Breast epithelium (tissue), 4 donors: ENCODE results near the gene C5AR1. TPM values are rescaled to one million over a fixed set of nuclear protein-coding genes. Genes with fewer than 3 reads are reported as not detected.
"Not testable (repeated sequence)": the region's sequence is repeated elsewhere in the genome, so short reads cannot be mapped to it uniquely, and the experiment has no call there.

Experiments used
- DNase-seq, 2 donors: peaks; one replicate each; pipeline ENCODE4 v3.0.0-alpha.2; 2019; ENCODE audit warnings: low spot score in 2 of 2
- H3K27ac ChIP-seq, 2 donors: fragments of 200-600 bp; sonication (generic) in 1 of 2; one replicate each; pipeline ENCODE4 v1.5.1; 2016 to 2019; ENCODE audit warnings: mild to moderate bottlenecking in 1 of 2
- H3K27me3 ChIP-seq, 2 donors: fragments of 200-600 bp; sonication (generic) in 1 of 2; one replicate each; pipeline versions ENCODE4 v1.5.1 to v1.6.0; 2017 to 2019; ENCODE audit warnings: control low read depth in 1 of 2, mild to moderate bottlenecking in 1 of 2
- H3K36me3 ChIP-seq: fragments of 200-600 bp; one replicate; pipeline ENCODE4 v1.5.1; 2019
- H3K4me1 ChIP-seq, 2 donors: fragments of 200-600 bp; sonication (generic); one replicate each; pipeline ENCODE4 v1.5.1; 2016 to 2019; ENCODE audit warnings: control low read depth in 1 of 2
- H3K4me3 ChIP-seq, 3 donors: fragments of 200-600 bp; sonication (generic); 1 replicate in 2 of 3; 2 replicates in 1 of 3; pipeline ENCODE4 v1.5.1; 2016 to 2019; ENCODE audit warnings: mild to moderate bottlenecking in 3 of 3, moderate library complexity in 2 of 3
- H3K9me3 ChIP-seq, 2 donors: fragments of 200-600 bp; sonication (generic) in 1 of 2; one replicate each; pipeline ENCODE4 v1.5.1; 2016 to 2019; ENCODE audit warnings: control low read depth in 1 of 2
- CTCF ChIP-seq, 3 donors: fragments of 450-650 bp; IDR thresholded peaks; one replicate each; pipeline ENCODE4 v1.5.1; 2016 to 2017; ENCODE audit warnings: antibody characterized with exemption in 3 of 3, mild to moderate bottlenecking in 3 of 3, moderate library complexity in 3 of 3
- POLR2A ChIP-seq: fragments of 450-650 bp; IDR thresholded peaks from one replicate; pipeline ENCODE4 v1.6.1; 2016; ENCODE audit warnings: antibody characterized with exemption, mild to moderate bottlenecking, moderate library complexity
- POLR2AphosphoS5 ChIP-seq, 3 donors: sonication (generic); formaldehyde crosslinking; IDR thresholded peaks; one replicate each; pipeline ENCODE4 v1.6.1; 2017; ENCODE audit warnings: antibody characterized with exemption in 3 of 3
- intact Hi-C: fragments of 100-400 bp; cut with DNase I; formaldehyde crosslinking; loops from one replicate; pipeline ENCODE4 v1.15.1; 2023; ENCODE audit warnings: low total_unique reads
- total RNA-seq, 3 donors: library from RNA; depleted of rRNA; stranded (reverse); fragments of >200 nt; gene quantifications; one replicate each; pipeline ENCODE4 v1.1.0, GENCODE V29; 2016

Gene C5AR1
- total RNA-seq, 3 donors from 2014 or later: 7.5 to 20.0 (median 10.8) TPM

GRCh38 chr19:47362321-47362720, 52.7 kb downstream of the C5AR1 start:
- no peaks in the 10 kb centered on the region for H3K4me1 ChIP-seq
- DNase-seq: no peak
- intact Hi-C loops: no loop called here
- no peak overlapping the region for H3K4me3 ChIP-seq
- H3K9me3 ChIP-seq: no peaks in the 10 kb centered on the region
- H3K27me3 ChIP-seq: no peaks in the 10 kb centered on the region
- no peak overlapping the region for H3K27ac ChIP-seq
- H3K36me3 ChIP-seq: peaks cover 5% of the 10 kb centered on the region
- TF ChIP-seq POLR2AphosphoS5 (IDR thresholded peaks at IDR 0.05) (no peak), CTCF (IDR thresholded peaks at IDR 0.05) (no peak), POLR2A (no peak)

DNA sequence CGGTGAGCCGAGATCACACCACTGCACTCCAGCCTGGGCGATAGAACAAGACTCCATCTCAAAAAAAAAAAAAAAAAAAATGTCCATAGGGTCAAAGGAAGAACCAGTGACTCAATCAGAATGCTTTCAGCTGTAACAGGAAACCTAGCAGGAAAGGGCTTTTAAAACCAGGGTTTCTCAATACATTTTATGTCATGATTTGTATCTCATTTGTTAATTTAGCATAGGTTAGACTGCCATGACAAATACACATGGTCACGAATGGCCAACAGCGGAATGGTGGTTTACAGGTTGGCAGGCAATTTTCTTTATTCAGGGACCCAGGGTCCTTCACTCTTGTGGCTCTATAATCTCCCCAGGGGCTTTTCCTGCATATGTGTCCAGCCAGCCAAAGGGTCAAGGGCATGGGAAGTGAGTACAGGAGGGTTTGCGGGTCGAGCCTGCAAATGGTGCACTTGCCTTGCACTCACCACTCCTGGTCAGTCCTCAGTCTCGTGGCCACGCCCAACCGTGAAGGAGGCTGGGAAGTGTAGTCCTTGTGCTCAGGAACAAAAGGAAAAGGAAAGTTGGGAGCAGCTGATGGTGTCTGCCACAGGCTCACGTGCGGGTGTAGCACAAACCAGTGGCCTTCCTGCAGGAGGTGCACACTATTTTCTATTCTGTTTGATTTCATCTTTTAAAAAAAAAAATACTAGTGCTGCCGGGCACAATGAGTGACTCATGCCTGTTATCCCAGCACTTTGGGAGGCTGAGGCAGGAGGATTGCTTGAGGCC, 54.3 kb downstream of the C5AR1 start:
- no peaks in the 10 kb centered on the region for H3K27me3 ChIP-seq

GRCh38 chr19:47365455-47365854, 55.8 kb downstream of the C5AR1 start:
- H3K27ac ChIP-seq, H3K4me3 ChIP-seq, DNase-seq, intact Hi-C loops, H3K4me1 ChIP-seq, H3K36me3 ChIP-seq, H3K27me3 ChIP-seq, H3K9me3 ChIP-seq: not testable (repeated sequence)

More for the DNA sequence above, 54.3 kb downstream of the C5AR1 start:
- intact Hi-C loops: no loop called here
- no peaks in the 10 kb centered on the region for H3K4me1 ChIP-seq
- TF ChIP-seq POLR2AphosphoS5 (IDR thresholded peaks at IDR 0.05): no peak
- TF ChIP-seq CTCF (IDR thresholded peaks at IDR 0.05): no peak
- TF ChIP-seq POLR2A: no peak
- H3K36me3 ChIP-seq: no peaks in the 10 kb centered on the region
- no peak for DNase-seq
- H3K9me3 ChIP-seq: no peaks in the 10 kb centered on the region
- H3K27ac ChIP-seq: no peak overlapping the region
- H3K4me3 ChIP-seq: no peak overlapping the region

DNA sequence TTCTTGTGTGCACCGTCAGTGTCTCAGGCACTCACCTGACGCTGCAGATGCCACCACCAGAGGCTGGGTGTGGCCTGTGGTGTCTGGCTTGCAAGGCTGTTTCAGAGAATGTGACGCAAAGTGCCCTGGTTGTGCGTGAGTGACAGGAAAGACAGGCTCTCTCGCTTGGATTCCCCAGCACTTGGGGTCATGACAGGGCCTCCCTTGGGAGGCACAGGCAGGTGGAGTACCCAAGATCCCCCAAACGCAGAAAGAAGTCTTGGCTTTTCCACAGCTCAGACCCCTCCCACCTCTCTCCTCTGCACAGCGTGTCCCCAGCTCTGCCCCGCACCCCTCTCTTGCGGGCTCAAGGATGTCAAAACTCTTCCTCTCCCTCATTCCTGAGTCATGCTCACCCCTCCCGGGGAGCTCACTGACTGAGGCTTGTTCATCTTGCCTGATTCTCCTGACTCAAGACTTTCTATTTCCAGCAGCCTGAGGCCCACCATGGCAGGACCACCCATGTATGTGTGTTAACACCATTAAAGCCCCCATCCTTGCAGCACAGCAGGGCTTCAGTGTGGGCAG, 60.5 kb downstream of the C5AR1 start:
- Histone ChIP-seq H3K27me3 (no peaks in the 10 kb centered on the region), H3K4me1 (no peaks in the 10 kb centered on the region), H3K27ac (no peak overlapping the region), H3K9me3 (no peaks in the 10 kb centered on the region), H3K36me3 (peaks cover 11% of the 10 kb centered on the region), H3K4me3 (no peak overlapping the region)
- no peak for DNase-seq
- intact Hi-C loops: no loop called here
- TF ChIP-seq POLR2AphosphoS5 (IDR thresholded peaks at IDR 0.05): no peak
- no peak for TF ChIP-seq POLR2A
- no peak for TF ChIP-seq CTCF (IDR thresholded peaks at IDR 0.05)

GRCh38 chr19:47371261-47371660, 61.6 kb downstream of the C5AR1 start:
- no peak for DNase-seq
- no peaks in the 10 kb centered on the region for H3K9me3 ChIP-seq
- intact Hi-C loops: no loop called here
- peaks cover 21% of the 10 kb centered on the region for H3K36me3 ChIP-seq
- no peak for TF ChIP-seq CTCF (IDR thresholded peaks at IDR 0.05)
- no peak for TF ChIP-seq POLR2AphosphoS5 (IDR thresholded peaks at IDR 0.05)
- TF ChIP-seq POLR2A: no peak
- no peak overlapping the region for H3K4me3 ChIP-seq
- H3K4me1 ChIP-seq: no peaks in the 10 kb centered on the region
- H3K27me3 ChIP-seq: no peaks in the 10 kb centered on the region
- no peak overlapping the region for H3K27ac ChIP-seq

Other genes starting within 250 kb of the C5AR1 start
- 10 to 100 TPM; 17.7 to 23.4 (median 19.5) TPM for gene ZC3H4, start 196.1 kb upstream of the C5AR1 start, total RNA-seq
- gene SAE1, start 179.0 kb upstream of the C5AR1 start, total RNA-seq: 10 to 100 TPM; 44.6 to 61.4 (median 55.7) TPM
- 1 to 10 TPM; 4.5 to 7.5 (median 6.4) TPM for gene BBC3, start 78.7 kb upstream of the C5AR1 start, total RNA-seq
- 10 to 100 TPM in 2 of 3 donors, 1 to 10 TPM in 1; 9.4 to 15.1 (median 14.8) TPM for gene CCDC9, start 53.3 kb upstream of the C5AR1 start, total RNA-seq
- 10 to 100 TPM in 1 of 3 donors, 1 to 10 TPM in 2; 5.3 to 10.5 (median 7.2) TPM for gene INAFM1, start 35.0 kb upstream of the C5AR1 start, total RNA-seq
- gene C5AR2, start 22.3 kb downstream of the C5AR1 start, total RNA-seq: 1 to 10 TPM; 2.9 to 8.8 (median 6.6) TPM
- 10 to 100 TPM in 2 of 3 donors, 1 to 10 TPM in 1; 6.2 to 20.6 (median 20.5) TPM for gene DHX34, start 39.5 kb downstream of the C5AR1 start, total RNA-seq
- 10 to 100 TPM; 13.1 to 41.6 (median 17.1) TPM for gene MEIS3, start 109.7 kb downstream of the C5AR1 start, total RNA-seq
- gene SLC8A2, start 162.0 kb downstream of the C5AR1 start, total RNA-seq: under 1 TPM in 2 of 3 donors, not detected in 1; under 0.01 to 0.29 TPM
- gene KPTN, start 174.4 kb downstream of the C5AR1 start, total RNA-seq: 1 to 10 TPM; 4.6 to 6.6 (median 6.3) TPM
- 100 to 1,000 TPM in 1 of 3 donors, 10 to 100 TPM in 2; 82.4 to 117 (median 96.0) TPM for gene NAPA, start 205.2 kb downstream of the C5AR1 start, total RNA-seq